ENCODE data around the gene VEZF1. TPM values are rescaled to one million over a fixed set of nuclear protein-coding genes. Genes with fewer than 3 reads are reported as not detected.

Gene VEZF1
- total RNA-seq, 1 experiment from 2014 or later: 52.1 TPM

DNA sequence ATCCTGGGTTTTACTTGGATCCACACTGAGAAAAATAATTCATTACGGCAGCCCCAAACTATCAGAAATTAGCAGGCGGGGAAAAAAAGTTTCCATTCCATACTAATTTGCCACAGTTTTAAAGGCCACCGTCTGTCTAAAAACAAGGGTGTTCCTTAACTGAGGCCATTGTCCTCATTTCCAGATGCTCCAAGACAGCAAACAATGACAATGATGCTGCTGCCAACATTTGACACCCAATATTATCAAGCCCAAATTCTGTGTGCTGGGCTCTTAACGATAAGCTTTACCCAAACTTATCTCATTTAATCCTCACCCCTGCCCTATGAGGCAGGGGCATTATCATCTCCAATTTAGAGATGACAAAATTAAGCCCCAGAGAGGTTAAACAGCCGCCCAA is 59.1 kb downstream of the VEZF1 start:
- BruUV-seq (replicated peaks): no TSS peak
- Histone ChIP-seq H3K4me1 (peaks cover 5% of the 10 kb centered on the region), H3K36me3 (ENCODE audit: control insufficient read depth, insufficient read depth, low read length) (no peaks in the 10 kb centered on the region), H3K4me3 (ENCODE audit: low read depth, low read length) (no peak overlapping the region), H3K27me3 (replicated peaks; ENCODE audit: control insufficient read depth, insufficient read depth, low read length) (no peaks in the 10 kb centered on the region), H3K9me3 (no peaks in the 10 kb centered on the region)
- no peaks in the 10 kb centered on the region for H3K9me3 Mint-ChIP-seq (ENCODE audit: unreplicated experiment)
- no peak overlapping the region for H3K4me3 Mint-ChIP-seq (ENCODE audit: unreplicated experiment)
- intact Hi-C loops (cut with micrococcal nuclease; ENCODE audit: unreplicated experiment): no loop called here
- H3K27me3 Mint-ChIP-seq (ENCODE audit: insufficient read depth, unreplicated experiment): no peaks in the 10 kb centered on the region
- no peak for TF ChIP-seq CTCF (IDR thresholded peaks at IDR 0.05; ENCODE audit: insufficient read depth in 1 of 2, low read depth in 1 of 2, low read length in 1 of 2, severe bottlenecking in 1 of 2, unreplicated experiment in 1 of 2)
- no peak overlapping the region for H3K27ac Mint-ChIP-seq (ENCODE audit: unreplicated experiment)
- POLR2A ChIA-PET: no interaction called here
- no peak for DNase-seq
- CTCF ChIA-PET: no interaction called here
- H3K4me1 Mint-ChIP-seq (ENCODE audit: low read depth, unreplicated experiment): peaks cover 9% of the 10 kb centered on the region
- H3K36me3 Mint-ChIP-seq (ENCODE audit: insufficient read depth, unreplicated experiment): no peaks in the 10 kb centered on the region

GRCh38 chr17:57927048-57927723 is 60.9 kb downstream of the VEZF1 start:
- no TSS peak for BruUV-seq (replicated peaks)
- Mint-ChIP-seq H3K36me3 (ENCODE audit: insufficient read depth, unreplicated experiment) (no peaks in the 10 kb centered on the region), H3K27ac (ENCODE audit: unreplicated experiment) (no peak overlapping the region), H3K4me1 (ENCODE audit: low read depth, unreplicated experiment) (peaks cover 13% of the 10 kb centered on the region), H3K9me3 (ENCODE audit: unreplicated experiment) (no peaks in the 10 kb centered on the region), H3K4me3 (ENCODE audit: unreplicated experiment) (no peak overlapping the region), H3K27me3 (ENCODE audit: insufficient read depth, unreplicated experiment) (no peaks in the 10 kb centered on the region)
- ChIA-PET CTCF (no interaction called here), POLR2A (no interaction called here)
- Histone ChIP-seq H3K36me3 (ENCODE audit: control insufficient read depth, insufficient read depth, low read length) (no peaks in the 10 kb centered on the region), H3K4me1 (peaks cover 9% of the 10 kb centered on the region), H3K9me3 (no peaks in the 10 kb centered on the region), H3K27me3 (replicated peaks; ENCODE audit: control insufficient read depth, insufficient read depth, low read length) (no peaks in the 10 kb centered on the region), H3K4me3 (ENCODE audit: low read depth, low read length) (no peak overlapping the region)
- DNase-seq: no peak
- no peak for TF ChIP-seq CTCF (IDR thresholded peaks at IDR 0.05; ENCODE audit: insufficient read depth in 1 of 2, low read depth in 1 of 2, low read length in 1 of 2, severe bottlenecking in 1 of 2, unreplicated experiment in 1 of 2)
- intact Hi-C loops (cut with micrococcal nuclease; ENCODE audit: unreplicated experiment): no loop called here

DNA sequence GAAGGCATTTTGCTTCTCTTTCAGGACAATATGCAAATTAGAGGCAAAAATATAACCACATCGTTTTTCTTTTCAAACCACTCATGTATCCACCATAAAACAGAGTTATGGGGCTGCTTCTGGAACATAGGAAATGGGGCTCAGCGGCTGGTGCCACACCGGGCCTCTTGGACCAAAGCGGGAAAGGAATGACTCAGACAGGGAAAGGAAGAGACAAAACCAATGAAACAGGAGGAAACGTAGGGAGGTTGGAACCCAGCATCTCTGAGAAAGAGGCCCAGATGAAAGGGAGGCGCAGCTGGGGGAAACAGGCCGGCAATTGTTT is 61.4 kb downstream of the VEZF1 start:
- CTCF ChIA-PET: no interaction called here
- Mint-ChIP-seq H3K36me3 (ENCODE audit: insufficient read depth, unreplicated experiment) (no peaks in the 10 kb centered on the region), H3K4me3 (ENCODE audit: unreplicated experiment) (no peak overlapping the region), H3K27ac (ENCODE audit: unreplicated experiment) (no peak overlapping the region), H3K27me3 (ENCODE audit: insufficient read depth, unreplicated experiment) (no peaks in the 10 kb centered on the region), H3K9me3 (ENCODE audit: unreplicated experiment) (no peaks in the 10 kb centered on the region), H3K4me1 (ENCODE audit: low read depth, unreplicated experiment) (peaks cover 18% of the 10 kb centered on the region)
- Histone ChIP-seq H3K27me3 (replicated peaks; ENCODE audit: control insufficient read depth, insufficient read depth, low read length) (no peaks in the 10 kb centered on the region), H3K4me3 (ENCODE audit: low read depth, low read length) (no peak overlapping the region), H3K4me1 (peaks cover 14% of the 10 kb centered on the region), H3K36me3 (ENCODE audit: control insufficient read depth, insufficient read depth, low read length) (no peaks in the 10 kb centered on the region), H3K9me3 (no peaks in the 10 kb centered on the region)
- POLR2A ChIA-PET: no interaction called here
- no TSS peak for BruUV-seq (replicated peaks)
- no peak for DNase-seq
- no peak for TF ChIP-seq CTCF (IDR thresholded peaks at IDR 0.05; ENCODE audit: insufficient read depth in 1 of 2, low read depth in 1 of 2, low read length in 1 of 2, severe bottlenecking in 1 of 2, unreplicated experiment in 1 of 2)
- intact Hi-C loops (cut with micrococcal nuclease; ENCODE audit: unreplicated experiment): no loop called here
